NCI-H2107 treated with DMSO at 0.1 percent for 48 hours (cell line): ENCODE measurements around the gene CACFD1.

Source experiments
- DNase-seq: peaks from one replicate; lab custom pipeline; 2025; ENCODE audit not compliant: unreplicated experiment; lab: John Stamatoyannopoulos, UW

The CACFD1 gene

GRCh38 chr9:133459476-133460404 is at the start of gene CACFD1:
CACFD1 (plus strand) TSS chr9:133459978; CDS start chr9:133460067, 89 bp downstream.
- peak; percentile 80 for DNase-seq

DNA sequence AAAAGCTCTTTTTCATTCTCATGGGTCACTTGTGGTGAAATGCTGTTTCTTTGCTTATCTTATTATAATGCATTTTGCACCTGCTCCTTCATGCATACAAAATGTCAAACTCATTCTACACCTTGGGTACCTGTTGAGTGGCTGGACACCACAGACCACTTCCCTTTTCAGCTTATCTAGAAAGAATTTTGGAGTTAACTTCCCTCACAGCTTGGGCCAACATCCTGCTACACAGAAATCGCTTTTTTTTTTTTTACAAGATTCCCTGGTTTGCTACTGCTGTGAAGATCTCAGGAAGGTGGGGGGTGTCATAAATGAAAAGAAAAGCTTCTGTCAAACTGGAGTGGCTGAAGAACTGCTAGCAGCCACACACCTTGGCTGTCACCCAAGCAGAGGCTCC is 44.6 kb upstream of the CACFD1 start:
- no peak for DNase-seq

GRCh38 chr9:133417541-133418461 is 42.0 kb upstream of the CACFD1 start, which contains the start of gene REXO4:
REXO4 (minus strand) TSS chr9:133418010; CDS start chr9:133417844, 166 bp downstream.
- peak; percentile 75 for DNase-seq

DNA sequence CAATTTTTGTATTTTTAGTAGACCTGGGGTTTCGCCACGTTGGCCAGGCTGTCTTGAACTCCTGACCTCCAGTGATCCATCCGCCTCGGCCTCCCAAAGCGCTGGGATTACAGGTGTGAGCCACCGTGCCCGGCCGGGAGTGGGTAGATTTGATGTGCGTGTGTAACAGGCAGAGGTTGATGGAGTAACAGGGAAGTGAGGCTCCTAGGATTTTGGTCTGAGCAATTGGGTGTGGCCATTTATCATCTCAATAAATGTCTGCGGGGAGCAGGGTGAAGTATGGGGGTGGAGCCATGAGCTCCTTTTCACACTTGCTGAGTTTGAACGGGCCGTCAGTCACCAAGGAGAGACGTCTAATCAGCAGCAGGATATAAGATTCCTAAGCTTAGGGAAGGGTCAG is 40.8 kb upstream of the CACFD1 start:
- no peak for DNase-seq

- no peak for DNase-seq
Measured at GRCh38 chr9:133420392-133420827, 39.4 kb upstream of the CACFD1 start.

DNA sequence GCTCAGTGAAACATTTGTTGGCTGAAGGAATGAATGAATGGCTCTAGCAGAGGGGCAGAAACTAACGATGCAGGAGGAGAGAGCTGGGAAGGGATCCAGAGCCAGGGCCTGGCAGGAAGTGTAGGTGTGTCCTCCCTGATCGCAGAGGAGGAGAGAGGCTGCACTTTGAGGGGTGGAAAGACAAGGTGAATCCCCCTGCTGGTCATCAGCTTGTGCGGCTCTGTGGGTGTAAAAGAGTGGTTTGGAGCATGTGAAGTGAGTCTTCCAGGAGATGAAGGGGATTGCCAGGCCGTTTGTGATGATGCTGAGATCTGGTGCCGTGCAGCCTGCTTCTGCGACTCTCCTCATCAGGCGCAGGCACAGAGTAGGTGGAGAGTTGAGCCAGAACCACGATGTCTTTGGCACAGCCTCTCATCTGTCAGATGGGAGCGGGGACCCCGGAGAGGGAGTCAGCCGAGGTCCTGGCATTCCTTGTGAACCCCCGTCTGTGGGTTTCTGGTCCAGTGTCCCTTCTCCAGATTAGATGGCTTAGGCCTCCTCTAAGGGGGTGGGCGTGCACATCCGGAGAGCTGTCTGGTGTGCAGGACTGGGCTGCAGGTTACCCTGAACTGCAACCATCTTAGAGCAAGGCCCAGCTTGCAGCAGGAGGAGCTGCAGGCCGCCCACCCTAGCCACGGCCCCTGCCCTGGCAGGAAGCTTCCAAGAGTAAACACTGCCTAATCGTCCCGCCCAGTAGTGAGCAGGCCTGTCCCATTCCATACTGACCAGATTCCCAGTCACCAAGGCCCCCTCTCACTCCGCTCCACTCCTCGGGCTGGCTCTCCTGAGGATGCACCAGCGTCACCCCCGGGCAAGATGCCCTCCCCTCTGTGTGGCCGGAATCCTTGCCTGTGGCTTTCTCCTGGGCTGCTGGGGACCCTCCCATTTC is 37.9 kb upstream of the CACFD1 start, which contains the start of gene ADAMTS13:
Gene ADAMTS13 (plus strand): TSS at position 753 of the 928 bp plus-strand sequence. CDS start 77 bp downstream, at position 830.
- no peak for DNase-seq

- no peak for DNase-seq
Measured at GRCh38 chr9:133423216-133423615, 36.6 kb upstream of the CACFD1 start.

DNA sequence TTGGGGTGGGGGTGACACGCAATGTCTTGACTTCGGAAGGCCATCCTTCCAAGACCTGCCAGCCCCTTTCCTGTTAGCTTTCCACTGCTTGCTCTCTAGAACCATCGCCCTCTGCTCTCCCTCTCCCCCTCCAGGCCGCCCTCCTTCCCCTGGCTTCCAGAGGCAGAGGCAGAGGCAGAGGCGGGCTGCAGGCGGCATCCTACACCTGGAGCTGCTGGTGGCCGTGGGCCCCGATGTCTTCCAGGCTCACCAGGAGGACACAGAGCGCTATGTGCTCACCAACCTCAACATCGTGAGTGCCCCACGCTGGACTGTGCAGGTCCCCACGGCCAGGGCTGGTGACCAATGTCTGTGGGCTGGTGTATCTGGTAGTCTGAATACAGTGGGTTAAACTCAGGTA is 35.6 kb upstream of the CACFD1 start:
- DNase-seq: no peak

DNA sequence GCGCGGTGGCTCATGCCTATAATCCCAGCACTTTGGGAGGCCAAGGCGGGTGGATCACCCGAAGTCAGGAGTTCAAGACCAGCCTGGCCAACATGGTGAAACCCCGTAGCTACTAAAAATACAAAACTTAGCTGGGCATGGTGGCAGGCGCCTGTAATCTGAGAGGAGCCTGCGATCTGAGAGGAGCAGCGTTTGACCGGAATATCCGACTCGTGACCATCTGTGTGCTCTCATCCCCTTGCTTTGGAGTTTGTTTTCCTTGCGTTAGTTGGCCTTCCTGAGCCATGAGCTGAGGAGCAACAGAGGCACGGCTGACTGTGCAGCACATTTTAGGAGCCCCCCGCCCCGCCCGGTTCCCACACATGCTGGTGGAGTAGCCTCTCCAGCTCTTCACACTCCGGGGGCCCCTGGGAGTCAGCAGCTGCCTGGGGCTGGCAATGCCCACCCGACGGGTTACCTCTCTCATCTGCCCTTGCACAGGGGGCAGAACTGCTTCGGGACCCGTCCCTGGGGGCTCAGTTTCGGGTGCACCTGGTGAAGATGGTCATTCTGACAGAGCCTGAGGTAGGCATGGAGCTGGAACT is 34.6 kb upstream of the CACFD1 start:
- no peak for DNase-seq

GRCh38 chr9:133426011-133426410 is 33.8 kb upstream of the CACFD1 start:
- DNase-seq: no peak

GRCh38 chr9:133427658-133428348 is 32.0 kb upstream of the CACFD1 start:
- DNase-seq: no peak

DNA sequence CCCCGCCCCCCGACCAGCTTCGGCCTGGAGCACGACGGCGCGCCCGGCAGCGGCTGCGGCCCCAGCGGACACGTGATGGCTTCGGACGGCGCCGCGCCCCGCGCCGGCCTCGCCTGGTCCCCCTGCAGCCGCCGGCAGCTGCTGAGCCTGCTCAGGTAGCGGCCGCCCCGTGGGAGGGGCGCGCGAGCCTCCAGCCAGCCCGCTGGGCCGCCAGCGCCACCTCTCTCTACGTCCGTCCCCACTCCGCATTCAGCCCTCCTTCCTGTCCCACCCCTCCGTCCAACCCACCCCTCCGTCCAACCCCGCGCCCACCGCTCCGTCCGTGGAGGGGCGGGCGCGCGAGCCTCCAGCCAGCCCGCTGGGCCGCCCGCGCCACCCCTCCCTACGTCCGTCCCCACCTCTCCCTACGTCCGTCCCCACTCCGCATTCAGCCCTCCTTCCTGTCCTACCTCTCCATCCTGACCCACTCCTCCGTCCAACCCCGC is 31.1 kb upstream of the CACFD1 start:
- DNase-seq: no peak

DNA sequence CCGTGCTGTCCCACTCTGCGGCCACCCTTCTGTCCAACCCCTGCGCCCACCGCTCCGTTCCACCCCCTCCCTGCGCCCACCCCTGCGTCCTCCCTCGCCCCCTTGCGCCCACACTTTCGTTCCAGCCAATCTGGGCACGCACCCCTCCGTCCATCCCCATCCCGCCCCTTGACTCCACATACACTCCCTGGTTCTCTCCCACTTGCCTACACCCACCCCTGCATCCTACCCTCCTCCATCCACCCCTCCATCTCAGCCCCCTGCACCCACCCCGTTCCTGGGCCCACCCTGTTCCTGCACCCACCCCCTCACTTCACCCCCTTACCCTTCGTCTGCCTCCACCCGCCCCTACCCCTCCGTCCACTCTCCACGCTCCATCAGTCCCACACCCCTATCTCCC is 30.6 kb upstream of the CACFD1 start:
- no peak for DNase-seq

DNA sequence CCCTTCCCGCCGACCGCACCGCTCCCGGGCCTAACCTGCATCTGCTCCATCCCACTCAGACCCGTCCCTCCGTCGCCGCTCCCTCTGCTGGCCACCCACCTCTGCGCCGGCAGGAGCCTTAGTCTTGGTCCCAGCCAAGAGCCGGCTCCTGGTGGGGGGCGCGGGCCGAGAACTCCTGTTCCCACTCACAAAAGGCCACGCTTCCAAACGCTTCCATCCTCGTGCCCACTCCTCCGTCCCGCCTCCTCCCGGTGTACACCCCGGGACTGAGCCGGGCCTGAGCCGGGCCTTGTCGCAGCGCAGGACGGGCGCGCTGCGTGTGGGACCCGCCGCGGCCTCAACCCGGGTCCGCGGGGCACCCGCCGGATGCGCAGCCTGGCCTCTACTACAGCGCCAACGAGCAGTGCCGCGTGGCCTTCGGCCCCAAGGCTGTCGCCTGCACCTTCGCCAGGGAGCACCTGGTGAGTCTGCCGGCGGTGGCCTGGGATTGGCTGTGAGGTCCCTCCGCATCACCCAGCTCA is 30.1 kb upstream of the CACFD1 start:
- no peak for DNase-seq

DNA sequence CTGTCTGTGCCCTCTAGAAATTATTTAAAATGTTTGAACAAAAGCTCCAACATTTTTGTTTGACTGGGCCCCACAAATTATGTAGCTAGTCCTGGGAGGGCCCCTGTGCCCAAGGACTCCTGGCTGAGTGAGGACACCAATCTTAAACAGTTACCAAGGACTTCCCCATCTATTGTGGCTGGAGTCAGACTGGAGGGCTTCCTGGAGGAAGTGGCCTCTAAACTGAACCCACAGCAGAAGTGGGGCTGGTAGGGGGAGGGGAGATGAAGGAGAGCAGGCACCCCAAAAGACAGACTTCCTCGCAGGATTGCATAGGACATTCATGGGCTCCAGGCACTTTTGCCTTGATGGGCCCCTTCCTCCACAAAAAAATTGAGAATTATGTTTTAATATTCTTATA is 29.5 kb upstream of the CACFD1 start:
- no peak for DNase-seq

- DNase-seq: no peak
Measured at GRCh38 chr9:133433351-133433843, 26.4 kb upstream of the CACFD1 start.

DNA sequence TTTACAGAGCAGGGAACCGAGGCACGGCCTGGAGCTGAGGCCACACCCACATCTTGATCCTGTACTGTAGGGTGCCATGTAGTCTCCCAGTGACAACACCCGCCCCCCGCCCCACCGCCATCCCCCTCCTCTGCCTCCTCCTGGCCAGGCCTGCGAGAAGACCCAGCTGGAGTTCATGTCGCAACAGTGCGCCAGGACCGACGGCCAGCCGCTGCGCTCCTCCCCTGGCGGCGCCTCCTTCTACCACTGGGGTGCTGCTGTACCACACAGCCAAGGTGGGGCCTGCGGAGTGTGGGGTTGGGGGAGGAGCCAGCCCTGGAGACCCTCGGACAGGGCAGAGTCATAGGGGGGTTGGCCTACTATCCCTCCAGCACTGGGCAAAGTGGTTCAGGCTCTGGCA is 23.1 kb upstream of the CACFD1 start:
- DNase-seq: no peak

DNA sequence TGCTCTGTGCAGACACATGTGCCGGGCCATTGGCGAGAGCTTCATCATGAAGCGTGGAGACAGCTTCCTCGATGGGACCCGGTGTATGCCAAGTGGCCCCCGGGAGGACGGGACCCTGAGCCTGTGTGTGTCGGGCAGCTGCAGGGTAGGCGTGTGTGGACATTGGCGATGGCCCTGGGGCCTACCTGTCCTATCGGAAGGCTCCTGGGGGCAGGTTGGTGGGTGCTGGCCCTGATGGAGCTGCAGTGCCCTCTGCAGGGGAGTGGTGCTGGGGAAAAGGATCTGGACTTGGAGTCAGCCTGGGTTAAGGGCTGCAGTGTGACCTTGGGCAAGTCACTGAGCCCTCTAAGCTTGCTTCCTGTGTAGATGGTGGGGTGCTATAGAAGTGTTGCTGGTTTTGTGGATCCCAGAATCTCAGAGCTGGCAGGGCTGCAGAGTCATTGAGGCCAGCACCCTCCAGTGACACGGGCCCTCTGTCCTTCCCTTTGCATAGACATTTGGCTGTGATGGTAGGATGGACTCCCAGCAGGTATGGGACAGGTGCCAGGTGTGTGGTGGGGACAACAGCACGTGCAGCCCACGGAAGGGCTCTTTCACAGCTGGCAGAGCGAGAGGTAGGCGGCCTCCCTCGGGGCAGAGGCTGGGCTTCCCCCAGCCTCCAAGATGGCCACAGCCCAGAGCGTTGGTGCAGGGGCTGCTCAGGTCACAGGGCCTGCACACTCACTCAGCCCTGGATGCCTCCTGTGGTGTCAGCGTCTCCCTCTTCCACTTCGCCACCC is 21.8 kb upstream of the CACFD1 start:
- DNase-seq: no peak
